HepG2 (cell line): ENCODE measurements around the gene GUCY1A1. TPM values are rescaled to one million over a fixed set of nuclear protein-coding genes. Genes with fewer than 3 reads are reported as not detected.

Experiments used
- ATAC-seq: fragments of 200-7000 bp; cut with Tn5 transposase; 3 replicates; pipeline ENCODE4 v1.9.1; 2020; ENCODE audit warnings: mild to moderate bottlenecking, moderate library complexity
- BruUV-seq: library from RNA; stranded (reverse); fragments of 400-500 nt; replicated peaks from 2 replicates; lab custom pipeline; 2021; lab: Mats Ljungman, UMichigan
- CTCF ChIA-PET: fragments of 300-600 bp; formaldehyde crosslinking; extraction: SDS; loops from one replicate; lab custom pipeline; 2021; ENCODE audit warnings: low total read pairs, inconsistent platforms, low intra/inter-chr PET ratio; lab: Yijun Ruan, JAX
- POLR2A ChIA-PET: fragments of 350-600 bp; sonication (Branson Sonifier 250); formaldehyde crosslinking; loops from one replicate; lab custom pipeline; 2020; ENCODE audit warnings: antibody characterized with exemption, inconsistent platforms; lab: Yijun Ruan, JAX
- DNase-seq: peaks from one replicate; pipeline ENCODE4 v3.0.0-alpha.2; 2015; ENCODE audit warnings: low spot score
- FAIRE-seq: peaks from 3 replicates; lab custom pipeline; 2011; peaks lifted over from hg19 to GRCh38; lab: Jason Lieb, UNC
- H2AFZ ChIP-seq: one replicate; pipeline ENCODE4 v1.6.1; 2011; ENCODE audit warnings: low read length, inconsistent platforms
- H3K27ac ChIP-seq: fragments of 300-600 bp; 3 replicates; pipeline ENCODE4 v1.8.0; 2011; ENCODE audit warnings: mixed run types, mild to moderate bottlenecking, mixed read lengths, low read length, inconsistent platforms; ENCODE audit not compliant: insufficient read depth; ENCODE audit errors: extremely low read length
- H3K27me3 ChIP-seq, 2 experiments: fragments of 200-600 bp in 1 of 2; 2 replicates in 1 of 2; 3 replicates in 1 of 2; pipeline versions ENCODE4 v1.6.0 to v1.8.0; 2011; ENCODE audit warnings: low read length in 2 of 2, mild to moderate bottlenecking in 2 of 2, moderate library complexity in 2 of 2, inconsistent platforms in 1 of 2; ENCODE audit not compliant: insufficient read depth in 2 of 2, control insufficient read depth in 1 of 2
- H3K36me3 ChIP-seq, 2 experiments: fragments of 200-600 bp in 1 of 2; replicated peaks in 1 of 2; 2 replicates in 1 of 2; 3 replicates in 1 of 2; pipeline versions ENCODE4 v1.5.1 to v1.8.0; 2011; ENCODE audit warnings: low read length in 2 of 2, inconsistent platforms in 1 of 2; ENCODE audit not compliant: insufficient read depth in 2 of 2, control insufficient read depth in 1 of 2
- H3K4me1 ChIP-seq: 2 replicates; pipeline ENCODE4 v1.5.1; 2012; ENCODE audit warnings: low read length, inconsistent platforms; ENCODE audit not compliant: insufficient read depth
- H3K4me2 ChIP-seq: 2 replicates; pipeline ENCODE4 v1.6.0; 2011; ENCODE audit warnings: low read depth, low read length, inconsistent platforms
- H3K4me3 ChIP-seq, 3 experiments: fragments of 200-600 bp in 1 of 3; sonication (generic), shearing (Covaris generic) in 1 of 3; replicated peaks in 1 of 3; 2 replicates each; pipeline ENCODE4 v1.5.1; 2011 to 2016; ENCODE audit warnings: low read length in 3 of 3, inconsistent platforms in 2 of 3, low read depth in 2 of 3, mild to moderate bottlenecking in 2 of 3, control low read depth in 1 of 3, mixed read lengths in 1 of 3; ENCODE audit not compliant: insufficient read depth in 1 of 3
- H3K79me2 ChIP-seq: one replicate; pipeline ENCODE4 v1.6.1; 2011; ENCODE audit warnings: low read length, inconsistent platforms; ENCODE audit not compliant: insufficient read depth
- H3K9ac ChIP-seq: 2 replicates; pipeline ENCODE4 v1.6.0; 2011; ENCODE audit warnings: mild to moderate bottlenecking, low read depth, low read length, inconsistent platforms; ENCODE audit not compliant: insufficient read depth
- H3K9me3 ChIP-seq: 2 replicates; pipeline ENCODE4 v1.5.1; 2012; ENCODE audit warnings: mild to moderate bottlenecking, low read length
- H4K20me1 ChIP-seq: 2 replicates; pipeline ENCODE4 v1.6.0; 2011; ENCODE audit warnings: inconsistent platforms, mild to moderate bottlenecking, low read length, moderate library complexity; ENCODE audit not compliant: insufficient read depth
- FOXO1 ChIP-seq: sonication (generic); formaldehyde crosslinking; IDR thresholded peaks from 2 replicates; pipeline ENCODE4 v1.4.0; 2020; ENCODE audit warnings: missing genetic modification reagents
- NCOA1 ChIP-seq: sonication (generic); formaldehyde crosslinking; IDR thresholded peaks from 2 replicates; pipeline ENCODE4 v1.9.0; 2021; ENCODE audit warnings: missing genetic modification reagents
- NFE2L2 ChIP-seq: fragments of 150-350 bp; IDR thresholded peaks from 2 replicates; pipeline ENCODE4 v1.6.1; 2014; ENCODE audit warnings: low read length
- ZFP37 ChIP-seq: sonication (generic); formaldehyde crosslinking; IDR thresholded peaks from 2 replicates; pipeline ENCODE4 v1.4.0; 2020; ENCODE audit warnings: missing genetic modification reagents, borderline replicate concordance
- ZNF205 ChIP-seq: IDR thresholded peaks from 2 replicates; pipeline ENCODE4 v1.6.1; 2018; ENCODE audit warnings: missing biosample characterization, missing genetic modification reagents
- ZNF484 ChIP-seq: sonication (generic); formaldehyde crosslinking; IDR thresholded peaks from 2 replicates; pipeline ENCODE4 v1.5.1; 2020; ENCODE audit warnings: mild to moderate bottlenecking, low read depth, missing genetic modification reagents, borderline replicate concordance
- ZNF607 ChIP-seq: sonication (generic); formaldehyde crosslinking; IDR thresholded peaks from 2 replicates; pipeline ENCODE4 v1.5.1; 2020; ENCODE audit warnings: missing genetic modification reagents, mild to moderate bottlenecking, borderline replicate concordance
- ZNF777 ChIP-seq: sonication (generic); formaldehyde crosslinking; IDR thresholded peaks from 2 replicates; pipeline ENCODE4 v1.4.0; 2020; ENCODE audit warnings: missing genetic modification reagents
- WGBS: methylation state at CpG from one replicate; pipeline ENCODE4 v1.1.6; 2017; ENCODE audit warnings: low lambda C conversion rate; 5-methylcytosine and 5-hydroxymethylcytosine counted together
- in situ Hi-C: cut with HindIII; loops from 2 replicates; pipeline ENCODE4 v1.10.0; 2017; ENCODE audit warnings: low pct_unique_long_range_greater_than_20kb; ENCODE audit not compliant: extremely low pct_ligation_motif_present
- intact Hi-C: fragments of 100-400 bp; cut with micrococcal nuclease; formaldehyde crosslinking; loops from one replicate; pipeline ENCODE4 v1.10.0; 2022; ENCODE audit not compliant: unreplicated experiment
- polyA plus RNA-seq, 8 experiments: library from polyadenylated mRNA; depleted of rRNA in 3 of 8; stranded (reverse) in 7 of 8; unstranded in 1 of 8; fragments of >200 nt; fragmentation: Illumina TruSeq in 4 of 8; extraction: Trizol in 4 of 8; gene quantifications; 2 replicates each; pipeline versions ENCODE4 v1.2.1 to v1.2.3, GENCODE V29; 2011 to 2016; ENCODE audit warnings: low read depth in 4 of 8, missing spikeins in 1 of 8, mixed read lengths in 1 of 8; ENCODE audit not compliant: insufficient read depth in 1 of 8
- total RNA-seq, 5 experiments: library from RNA; depleted of rRNA; stranded (reverse); fragments of >200 nt; fragmentation: Illumina TruSeq; extraction: Trizol; gene quantifications; 2 replicates each; pipeline ENCODE4 v1.2.3, GENCODE V29; 2016; ENCODE audit warnings: low read depth in 1 of 5
- TF ChIP-seq, protein P1 (sequence below): sonication (generic); formaldehyde crosslinking; IDR thresholded peaks from 2 replicates; pipeline ENCODE4 v1.5.0; 2020; ENCODE audit warnings: missing genetic modification reagents
- TF ChIP-seq, protein P2 (sequence below): sonication (generic); formaldehyde crosslinking; IDR thresholded peaks from 2 replicates; pipeline ENCODE4 v1.4.0; 2020; ENCODE audit warnings: mild to moderate bottlenecking, missing genetic modification reagents
- TF ChIP-seq, protein P3 (sequence below): sonication (generic); formaldehyde crosslinking; IDR thresholded peaks from 2 replicates; pipeline ENCODE4 v1.4.0; 2020; ENCODE audit warnings: missing genetic modification reagents
- TF ChIP-seq, protein P4 (sequence below): sonication (generic); formaldehyde crosslinking; IDR thresholded peaks from 2 replicates; pipeline ENCODE4 v1.5.0; 2020; ENCODE audit warnings: missing genetic modification reagents
- TF ChIP-seq, protein P5 (sequence below): sonication (generic); formaldehyde crosslinking; IDR thresholded peaks from 2 replicates; pipeline ENCODE4 v1.5.1; 2020; ENCODE audit warnings: missing genetic modification reagents, mild to moderate bottlenecking, borderline replicate concordance

Gene GUCY1A1
- total and polyA plus RNA-seq, 2 of the 13 experiments (the other 11 are each of a cell fraction or from before 2014, with no cell fraction given): not detected

DNA sequence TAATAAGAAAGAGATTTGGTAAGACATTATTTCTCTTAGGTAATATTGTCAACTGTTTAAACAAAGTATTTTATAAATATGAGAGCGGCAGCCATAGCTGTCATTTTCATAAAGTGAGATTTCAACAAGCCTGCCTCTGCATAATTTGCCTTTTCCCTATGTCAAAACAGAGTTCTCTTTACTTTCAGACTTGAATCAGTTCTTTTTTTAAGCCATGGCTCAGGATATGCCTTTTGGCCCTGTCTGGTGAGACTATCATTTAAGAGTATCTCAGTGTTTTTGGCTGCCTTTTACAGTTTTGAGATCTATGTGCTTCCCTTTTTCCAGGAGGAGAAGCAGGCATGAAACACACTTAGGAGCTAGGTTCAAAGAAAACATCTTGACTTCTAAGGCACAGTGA is 7.5 kb upstream of the GUCY1A1 start:
- ChIA-PET CTCF (no interaction called here), POLR2A (no interaction called here)
- Histone ChIP-seq H3K27me3 (no peaks in the 10 kb centered on the region), H3K4me3 (no peak overlapping the region), H3K4me2 (no peak overlapping the region), H3K9ac (no peak overlapping the region), H3K36me3 (no peaks in the 10 kb centered on the region), H3K4me1 (no peaks in the 10 kb centered on the region), H2AFZ (no peak overlapping the region), H3K79me2 (no peaks in the 10 kb centered on the region), H3K27ac (no peak overlapping the region), H3K9me3 (no peaks in the 10 kb centered on the region), H4K20me1 (no peaks in the 10 kb centered on the region)
- WGBS: 0% methylated on average over 1 of the region's 1 CpG
- DNase-seq (no peak), ATAC-seq (no peak), FAIRE-seq (no peak)
- TF ChIP-seq, protein P1, sequence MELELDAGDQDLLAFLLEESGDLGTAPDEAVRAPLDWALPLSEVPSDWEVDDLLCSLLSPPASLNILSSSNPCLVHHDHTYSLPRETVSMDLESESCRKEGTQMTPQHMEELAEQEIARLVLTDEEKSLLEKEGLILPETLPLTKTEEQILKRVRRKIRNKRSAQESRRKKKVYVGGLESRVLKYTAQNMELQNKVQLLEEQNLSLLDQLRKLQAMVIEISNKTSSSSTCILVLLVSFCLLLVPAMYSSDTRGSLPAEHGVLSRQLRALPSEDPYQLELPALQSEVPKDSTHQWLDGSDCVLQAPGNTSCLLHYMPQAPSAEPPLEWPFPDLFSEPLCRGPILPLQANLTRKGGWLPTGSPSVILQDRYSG (CRISPR knock-in tag): no peak
- TF ChIP-seq ZNF484 (CRISPR knock-in tag) (no peak), ZFP37 (no peak), ZNF205 (no peak), FOXO1 (CRISPR knock-in tag) (no peak), NCOA1 (CRISPR knock-in tag) (no peak), ZNF607 (CRISPR knock-in tag) (no peak), ZNF777 (CRISPR knock-in tag) (no peak), NFE2L2 (no peak)
- TF ChIP-seq, protein P2, sequence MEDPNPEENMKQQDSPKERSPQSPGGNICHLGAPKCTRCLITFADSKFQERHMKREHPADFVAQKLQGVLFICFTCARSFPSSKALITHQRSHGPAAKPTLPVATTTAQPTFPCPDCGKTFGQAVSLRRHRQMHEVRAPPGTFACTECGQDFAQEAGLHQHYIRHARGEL (CRISPR knock-in tag): no peak
- TF ChIP-seq, protein P3, sequence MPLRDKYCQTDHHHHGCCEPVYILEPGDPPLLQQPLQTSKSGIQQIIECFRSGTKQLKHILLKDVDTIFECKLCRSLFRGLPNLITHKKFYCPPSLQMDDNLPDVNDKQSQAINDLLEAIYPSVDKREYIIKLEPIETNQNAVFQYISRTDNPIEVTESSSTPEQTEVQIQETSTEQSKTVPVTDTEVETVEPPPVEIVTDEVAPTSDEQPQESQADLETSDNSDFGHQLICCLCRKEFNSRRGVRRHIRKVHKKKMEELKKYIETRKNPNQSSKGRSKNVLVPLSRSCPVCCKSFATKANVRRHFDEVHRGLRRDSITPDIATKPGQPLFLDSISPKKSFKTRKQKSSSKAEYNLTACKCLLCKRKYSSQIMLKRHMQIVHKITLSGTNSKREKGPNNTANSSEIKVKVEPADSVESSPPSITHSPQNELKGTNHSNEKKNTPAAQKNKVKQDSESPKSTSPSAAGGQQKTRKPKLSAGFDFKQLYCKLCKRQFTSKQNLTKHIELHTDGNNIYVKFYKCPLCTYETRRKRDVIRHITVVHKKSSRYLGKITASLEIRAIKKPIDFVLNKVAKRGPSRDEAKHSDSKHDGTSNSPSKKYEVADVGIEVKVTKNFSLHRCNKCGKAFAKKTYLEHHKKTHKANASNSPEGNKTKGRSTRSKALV (CRISPR knock-in tag): no peak
- TF ChIP-seq, protein P4, sequence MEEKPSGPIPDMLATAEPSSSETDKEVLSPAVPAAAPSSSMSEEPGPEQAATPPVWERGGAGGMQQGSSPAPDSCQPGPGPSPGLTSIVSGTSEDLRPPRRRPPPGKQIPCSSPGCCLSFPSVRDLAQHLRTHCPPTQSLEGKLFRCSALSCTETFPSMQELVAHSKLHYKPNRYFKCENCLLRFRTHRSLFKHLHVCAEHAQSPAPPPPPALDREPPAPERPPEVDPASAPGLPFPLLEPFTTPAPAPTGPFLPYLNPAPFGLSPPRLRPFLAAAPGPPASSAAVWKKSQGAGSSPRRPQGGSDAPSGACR: no peak
- TF ChIP-seq, protein P5, sequence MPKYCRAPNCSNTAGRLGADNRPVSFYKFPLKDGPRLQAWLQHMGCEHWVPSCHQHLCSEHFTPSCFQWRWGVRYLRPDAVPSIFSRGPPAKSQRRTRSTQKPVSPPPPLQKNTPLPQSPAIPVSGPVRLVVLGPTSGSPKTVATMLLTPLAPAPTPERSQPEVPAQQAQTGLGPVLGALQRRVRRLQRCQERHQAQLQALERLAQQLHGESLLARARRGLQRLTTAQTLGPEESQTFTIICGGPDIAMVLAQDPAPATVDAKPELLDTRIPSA: no peak
- intact Hi-C loops (no loop called here), in situ Hi-C loops (no loop called here)
- no TSS peak for BruUV-seq
